Measurements from ENCODE around the gene NIM1K. TPM values are rescaled to one million over a fixed set of nuclear protein-coding genes. Genes with fewer than 3 reads are reported as not detected.
"Not testable (repeated sequence)": the region's sequence is repeated elsewhere in the genome, so short reads cannot be mapped to it uniquely, and the experiment has no call there.

NIM1K gene
- total RNA-seq, 1 experiment from 2014 or later: 0.10 TPM

DNA sequence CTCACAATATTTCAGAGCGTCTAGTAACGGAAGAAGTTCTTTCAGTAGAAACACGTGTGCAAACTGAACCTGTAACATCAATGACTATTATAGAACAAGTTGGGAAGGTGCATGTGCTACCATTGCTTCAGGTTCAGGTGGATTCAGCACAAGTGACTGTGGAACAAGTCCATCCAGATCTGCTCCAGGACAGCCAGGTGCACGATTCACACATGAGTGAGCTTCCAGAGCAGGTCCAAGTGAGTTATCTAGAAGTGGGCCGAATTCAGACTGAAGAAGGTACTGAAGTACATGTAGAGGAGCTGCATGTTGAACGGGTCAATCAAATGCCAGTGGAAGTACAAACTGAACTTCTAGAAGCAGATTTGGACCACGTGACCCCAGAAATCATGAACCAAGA, 17.4 kb upstream of the NIM1K start:
- DNase-seq (ENCODE audit: low read depth): no peak
- in situ Hi-C loops (cut with HindIII; ENCODE audit: low pct_unique_long_range_greater_than_20kb, low sequenced_read_pairs): no loop called here

GRCh38 chr5:43179836-43180235, 12.2 kb upstream of the NIM1K start:
- DNase-seq (ENCODE audit: low read depth): no peak
- in situ Hi-C loops (cut with HindIII; ENCODE audit: low pct_unique_long_range_greater_than_20kb, low sequenced_read_pairs): no loop called here

- no peak for DNase-seq (ENCODE audit: low read depth)
- in situ Hi-C loops (cut with HindIII; ENCODE audit: low pct_unique_long_range_greater_than_20kb, low sequenced_read_pairs): no loop called here
Observed at GRCh38 chr5:43182421-43182820, 9.6 kb upstream of the NIM1K start.

DNA sequence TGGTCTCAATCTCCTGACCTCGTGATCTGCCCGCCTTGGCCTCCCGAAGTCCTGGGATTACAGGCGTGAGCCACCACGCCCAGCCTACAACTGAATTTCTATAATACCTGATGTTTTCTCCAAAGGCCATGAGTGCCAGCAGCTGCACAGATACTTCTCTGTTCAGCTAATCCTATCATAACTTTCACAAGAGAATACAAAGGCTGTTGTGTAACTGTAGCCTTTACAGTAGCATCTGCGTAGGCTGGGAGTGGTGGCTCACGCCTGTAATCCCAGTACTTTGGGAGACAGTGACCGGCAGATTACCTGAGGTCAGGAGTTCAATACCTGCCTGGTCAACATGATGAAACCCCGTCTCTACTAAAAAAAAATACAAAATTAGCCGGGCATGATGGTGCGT, 8.9 kb upstream of the NIM1K start:
- DNase-seq (ENCODE audit: low read depth); in situ Hi-C loops (cut with HindIII; ENCODE audit: low pct_unique_long_range_greater_than_20kb, low sequenced_read_pairs): not testable (repeated sequence)

GRCh38 chr5:43190755-43191603, 1.0 kb upstream of the NIM1K start:
- in situ Hi-C loops (cut with HindIII; ENCODE audit: low pct_unique_long_range_greater_than_20kb, low sequenced_read_pairs): no loop called here
- DNase-seq (ENCODE audit: low read depth): peak; percentile 12

DNA sequence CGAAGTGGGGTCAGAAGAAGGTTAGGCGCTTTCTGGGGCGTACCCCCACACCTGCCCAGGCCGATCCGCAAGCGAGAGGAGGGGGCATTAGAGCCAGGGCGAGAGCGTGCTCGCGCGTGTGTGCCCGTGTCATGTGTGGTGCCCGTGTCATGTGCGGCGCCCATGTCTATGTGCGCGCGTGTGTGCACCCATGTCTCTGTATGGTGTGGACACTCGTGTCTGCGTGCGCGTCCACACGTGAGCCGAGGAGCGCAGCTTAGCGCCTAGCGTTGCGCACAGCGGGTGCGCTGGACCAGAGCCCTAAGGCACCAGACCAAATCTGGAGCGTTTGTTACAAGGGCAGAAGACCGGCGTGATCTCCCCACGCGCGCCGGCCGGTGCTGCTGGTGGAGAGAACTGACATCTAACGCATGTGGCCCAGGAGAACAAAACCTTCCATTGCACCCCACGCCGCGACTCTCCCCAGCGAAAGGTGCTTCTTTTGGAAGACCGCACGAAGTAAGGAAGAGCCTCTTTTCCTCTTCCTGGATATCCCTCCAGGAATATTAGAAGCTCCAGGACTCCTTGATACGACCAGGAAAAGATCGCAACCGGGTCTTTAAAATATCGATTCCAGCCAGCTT, 644 bp downstream of the NIM1K start:
- DNase-seq (ENCODE audit: low read depth): no peak
- in situ Hi-C loops (cut with HindIII; ENCODE audit: low pct_unique_long_range_greater_than_20kb, low sequenced_read_pairs): no loop called here

DNA sequence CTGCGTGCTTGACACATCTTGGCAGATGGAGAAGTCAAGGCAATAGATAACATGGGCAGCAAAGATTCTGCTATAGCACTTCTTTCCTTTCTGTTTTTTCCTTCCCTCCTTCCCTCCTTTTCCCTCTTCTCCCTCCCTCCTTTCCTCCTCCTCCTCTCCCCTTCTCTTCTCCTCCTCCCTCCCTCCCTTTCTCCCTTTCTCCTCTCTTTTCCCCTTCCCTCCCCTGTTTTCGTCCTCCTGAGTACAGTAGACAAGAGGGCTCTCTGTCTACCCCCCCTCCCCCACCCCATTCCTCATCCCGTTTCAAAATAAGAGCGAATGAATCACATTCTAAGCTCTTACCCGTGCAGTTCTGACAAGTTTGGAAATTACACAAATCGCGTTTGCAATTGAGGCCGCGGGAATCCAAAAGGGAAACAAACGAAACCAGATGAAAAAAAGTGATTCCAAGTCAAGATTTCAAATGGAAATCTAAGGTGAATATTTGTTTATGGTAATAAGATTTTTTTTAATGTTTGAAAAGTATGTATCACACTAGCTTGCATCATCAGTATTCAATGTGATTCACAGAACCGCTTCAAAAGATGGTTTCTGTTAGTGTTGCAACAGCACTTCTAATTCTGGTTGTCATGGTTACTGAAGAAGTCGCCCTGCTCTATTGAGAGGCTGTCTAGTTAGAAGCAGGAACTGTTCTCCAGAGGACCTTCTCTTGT, 1.3 kb downstream of the NIM1K start:
- in situ Hi-C loops (cut with HindIII; ENCODE audit: low pct_unique_long_range_greater_than_20kb, low sequenced_read_pairs): no loop called here
- DNase-seq (ENCODE audit: low read depth): peak; percentile 67

GRCh38 chr5:43193894-43194265, 1.9 kb downstream of the NIM1K start:
- no peak for DNase-seq (ENCODE audit: low read depth)
- in situ Hi-C loops (cut with HindIII; ENCODE audit: low pct_unique_long_range_greater_than_20kb, low sequenced_read_pairs): no loop called here

GRCh38 chr5:43195670-43196265, 3.7 kb downstream of the NIM1K start:
- DNase-seq (ENCODE audit: low read depth): no peak
- in situ Hi-C loops (cut with HindIII; ENCODE audit: low pct_unique_long_range_greater_than_20kb, low sequenced_read_pairs): no loop called here

DNA sequence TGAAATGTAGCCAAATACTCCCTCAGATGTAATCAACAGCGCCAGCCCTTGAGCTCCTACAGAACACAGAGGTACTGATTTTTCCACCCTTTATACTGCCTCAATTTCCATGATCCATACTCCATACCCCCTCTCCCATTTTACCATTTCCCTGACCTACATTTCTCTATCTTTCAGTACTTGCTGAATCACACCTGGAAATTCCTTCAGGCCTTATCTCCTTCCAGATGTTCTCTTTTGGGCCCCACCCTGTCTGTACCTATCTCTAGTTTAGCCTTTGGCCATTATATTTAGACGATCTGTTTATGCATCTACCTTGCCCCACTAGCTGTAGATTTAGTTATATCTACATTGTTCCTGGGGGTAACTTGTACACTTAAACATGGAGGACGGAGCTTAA, 5.5 kb downstream of the NIM1K start:
- in situ Hi-C loops (cut with HindIII; ENCODE audit: low pct_unique_long_range_greater_than_20kb, low sequenced_read_pairs): no loop called here
- DNase-seq (ENCODE audit: low read depth): no peak

DNA sequence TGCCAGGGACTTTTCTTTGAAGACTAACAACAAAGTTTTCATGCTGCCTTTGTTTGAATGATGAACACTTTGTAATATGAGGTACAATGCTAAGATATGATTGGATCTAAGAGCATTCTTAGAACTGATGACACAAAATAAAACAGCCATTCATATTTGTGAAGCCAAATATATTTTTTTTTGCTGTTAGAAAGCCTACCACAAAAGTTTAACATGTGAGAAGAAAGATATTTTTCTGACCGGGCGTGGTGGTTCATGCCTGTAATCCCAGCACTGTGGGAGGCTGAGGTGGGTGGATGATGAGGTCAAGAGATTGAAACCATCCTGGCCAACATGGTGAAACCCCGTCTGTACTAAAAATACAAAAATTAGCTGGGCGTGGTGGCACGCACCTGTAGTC, 9.4 kb downstream of the NIM1K start:
- DNase-seq (ENCODE audit: low read depth); in situ Hi-C loops (cut with HindIII; ENCODE audit: low pct_unique_long_range_greater_than_20kb, low sequenced_read_pairs): not testable (repeated sequence)

- no peak for DNase-seq (ENCODE audit: low read depth)
- in situ Hi-C loops (cut with HindIII; ENCODE audit: low pct_unique_long_range_greater_than_20kb, low sequenced_read_pairs): no loop called here
Observed at GRCh38 chr5:43202380-43202779, 10.4 kb downstream of the NIM1K start.

GRCh38 chr5:43203373-43203772, 11.3 kb downstream of the NIM1K start:
- no peak for DNase-seq (ENCODE audit: low read depth)
- in situ Hi-C loops (cut with HindIII; ENCODE audit: low pct_unique_long_range_greater_than_20kb, low sequenced_read_pairs): no loop called here

DNA sequence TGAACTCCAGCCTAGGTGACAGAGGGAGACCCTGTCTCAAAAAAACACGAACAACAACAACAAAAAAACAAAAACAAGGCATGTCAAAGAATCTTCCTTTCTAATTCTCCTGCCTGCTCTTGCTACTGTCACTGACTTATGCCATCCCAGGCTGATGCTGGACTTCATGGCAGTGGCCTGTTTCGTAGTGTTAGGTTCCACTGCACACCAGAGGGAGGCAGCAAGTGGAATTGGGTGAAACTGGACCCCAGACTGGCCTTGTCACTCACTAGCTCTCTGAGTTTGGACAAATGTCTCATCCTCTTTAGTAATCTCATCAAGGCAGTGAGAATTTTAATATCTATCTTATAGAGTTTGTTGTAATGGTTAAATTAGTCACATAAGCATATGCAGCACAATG, 12.9 kb downstream of the NIM1K start:
- DNase-seq (ENCODE audit: low read depth): no peak
- in situ Hi-C loops (cut with HindIII; ENCODE audit: low pct_unique_long_range_greater_than_20kb, low sequenced_read_pairs): no loop called here

DNA sequence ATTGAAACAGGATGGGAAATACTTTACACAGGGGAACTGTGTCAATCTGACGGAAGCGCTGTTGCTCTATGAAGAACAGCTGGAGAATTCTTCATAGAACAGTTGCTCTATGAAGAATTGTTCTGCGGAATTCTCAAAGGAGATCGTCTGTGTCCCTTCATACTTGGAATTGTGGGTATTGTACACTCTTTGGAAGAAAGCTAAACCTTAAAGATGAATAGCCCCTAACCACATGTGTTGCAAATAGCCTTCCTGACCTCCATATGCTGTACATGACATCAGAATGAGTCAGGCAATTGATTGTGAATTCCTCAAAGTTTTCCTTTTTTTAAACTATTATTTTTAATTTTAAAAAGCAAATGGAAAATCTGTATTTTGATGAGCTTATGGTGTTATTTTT, 15.6 kb downstream of the NIM1K start:
- DNase-seq (ENCODE audit: low read depth): no peak
- in situ Hi-C loops (cut with HindIII; ENCODE audit: low pct_unique_long_range_greater_than_20kb, low sequenced_read_pairs): no loop called here

DNA sequence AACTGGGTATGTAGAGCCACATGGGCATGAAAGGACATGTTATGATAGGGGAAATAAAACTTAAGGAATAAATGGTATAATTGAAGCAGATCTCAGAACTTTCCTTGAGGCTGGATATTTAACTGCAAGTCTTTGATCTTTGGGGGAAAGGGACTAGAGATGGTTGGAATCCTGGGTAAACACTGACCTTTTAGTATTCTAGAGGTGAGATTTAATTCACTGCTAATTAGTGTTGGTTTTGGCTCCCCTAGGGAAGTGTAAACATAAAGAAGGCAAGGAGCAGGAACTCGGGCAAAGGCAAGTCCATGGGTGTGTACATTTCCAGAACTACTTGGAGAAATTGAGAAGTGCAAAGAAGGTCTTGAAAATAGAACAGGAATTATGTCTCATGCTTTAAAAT, 16.6 kb downstream of the NIM1K start:
- in situ Hi-C loops (cut with HindIII; ENCODE audit: low pct_unique_long_range_greater_than_20kb, low sequenced_read_pairs): no loop called here
- no peak for DNase-seq (ENCODE audit: low read depth)

DNA sequence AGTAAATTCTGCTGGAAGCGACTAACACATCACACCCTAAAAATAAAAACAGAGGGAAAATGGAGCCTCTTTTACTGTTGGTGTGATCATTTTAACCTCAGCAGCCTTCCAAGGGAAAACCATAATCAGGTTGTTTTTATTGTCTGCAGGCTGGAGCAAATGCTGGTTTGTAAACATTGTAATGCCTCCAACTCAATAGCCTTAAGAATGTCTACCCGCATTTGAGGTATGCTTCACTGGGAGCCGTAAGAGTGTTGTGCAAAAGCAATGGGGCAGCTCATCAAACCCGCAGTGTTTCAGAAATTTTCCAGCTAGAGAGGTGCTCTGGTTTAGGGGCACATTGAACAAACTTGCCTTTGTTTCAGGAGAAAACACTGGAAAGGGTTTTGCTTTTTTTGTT, 17.0 kb downstream of the NIM1K start:
- in situ Hi-C loops (cut with HindIII; ENCODE audit: low pct_unique_long_range_greater_than_20kb, low sequenced_read_pairs): no loop called here
- DNase-seq (ENCODE audit: low read depth): no peak

- no peak for DNase-seq (ENCODE audit: low read depth)
- in situ Hi-C loops (cut with HindIII; ENCODE audit: low pct_unique_long_range_greater_than_20kb, low sequenced_read_pairs): no loop called here
Observed at GRCh38 chr5:43209833-43210232, 17.8 kb downstream of the NIM1K start.

DNA sequence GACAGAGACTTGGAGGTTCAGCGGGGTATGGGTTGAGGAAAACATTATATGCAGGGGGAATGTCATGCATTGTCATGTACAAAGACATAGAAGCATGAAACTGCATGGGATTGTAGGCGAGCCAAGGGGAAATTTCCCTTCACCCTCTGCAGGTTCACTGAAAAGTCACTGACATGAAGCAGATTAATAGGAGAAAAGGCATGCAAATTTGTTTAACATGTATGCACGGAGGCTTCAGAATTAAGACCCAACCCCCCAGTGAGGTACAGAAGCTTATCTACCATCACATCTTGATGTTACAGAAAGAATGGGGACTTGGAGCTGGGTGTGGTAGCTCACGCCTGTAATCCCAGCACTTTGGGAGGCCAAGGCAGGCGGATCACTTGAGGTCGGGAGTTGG, 18.5 kb downstream of the NIM1K start:
- DNase-seq (ENCODE audit: low read depth): no peak
- in situ Hi-C loops (cut with HindIII; ENCODE audit: low pct_unique_long_range_greater_than_20kb, low sequenced_read_pairs): no loop called here

Measured in Caki2 (cell line).